Central memory CD8-positive, alpha-beta T cell (primary cell): ENCODE results near the gene CNTNAP5.

Experiments used
- ATAC-seq: fragments of 150-1000 bp; cut with Tn5 transposase; replicated peaks from 2 replicates; pipeline ENCODE4 v1.10.0; 2022; ENCODE audit warnings: mild to moderate bottlenecking, moderate FRiP score, moderate number of reproducible peaks; ENCODE audit not compliant: poor library complexity, severe bottlenecking; ENCODE audit errors: extremely low read depth
- DNase-seq, 2 donors: peaks; one replicate each; pipeline ENCODE4 v3.0.0; 2021; ENCODE audit warnings: low spot score in 2 of 2
- H3K27ac Mint-ChIP-seq: one replicate; pipeline ENCODE4 v1.8.0; 2022; ENCODE audit warnings: low read depth, mild to moderate bottlenecking, moderate library complexity, mixed read lengths
- H3K27me3 Mint-ChIP-seq: one replicate; pipeline ENCODE4 v1.8.0; 2022; ENCODE audit warnings: mixed read lengths
- H3K36me3 Mint-ChIP-seq: one replicate; pipeline ENCODE4 v1.8.0; 2022; ENCODE audit warnings: mild to moderate bottlenecking, moderate library complexity, mixed read lengths; ENCODE audit not compliant: insufficient read depth
- H3K4me1 Mint-ChIP-seq: one replicate; pipeline ENCODE4 v1.8.0; 2022; ENCODE audit warnings: mixed read lengths
- H3K4me3 Mint-ChIP-seq: one replicate; pipeline ENCODE4 v1.8.0; 2022; ENCODE audit warnings: mild to moderate bottlenecking, moderate library complexity, mixed read lengths
- H3K9me3 Mint-ChIP-seq: one replicate; pipeline ENCODE4 v1.8.0; 2022; ENCODE audit warnings: mixed read lengths

Gene CNTNAP5

DNA sequence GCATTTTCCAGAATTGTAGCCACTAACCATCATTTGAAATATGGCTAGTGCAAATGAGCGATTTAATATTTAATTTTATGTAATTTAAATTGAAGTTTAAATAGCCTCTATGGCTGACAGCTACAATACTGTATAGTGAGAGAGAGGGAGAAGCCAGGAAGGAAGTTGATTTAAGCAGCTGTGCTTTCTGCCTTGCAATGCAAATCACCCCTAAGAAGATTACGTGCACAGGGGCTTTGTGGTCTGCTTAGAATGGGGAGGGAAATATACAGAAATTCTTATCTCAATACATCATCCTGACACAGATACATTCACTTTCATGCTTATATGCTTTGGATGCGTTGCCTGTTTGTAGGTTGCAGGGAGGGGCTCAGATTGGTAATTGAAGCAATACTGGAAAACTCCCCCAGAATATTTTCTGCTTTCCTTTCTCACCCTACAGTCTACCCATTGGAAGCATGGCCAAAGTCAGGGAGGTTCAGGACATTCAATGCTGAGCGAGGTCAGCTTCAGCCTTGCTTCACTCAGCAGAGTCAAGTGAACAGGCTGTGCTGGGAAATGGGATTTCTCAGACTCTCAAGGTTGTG lies 674.0 kb downstream of the CNTNAP5 start:
- Mint-ChIP-seq H3K4me3 (no peak overlapping the region), H3K27ac (no peak overlapping the region), H3K27me3 (no peaks in the 10 kb centered on the region), H3K36me3 (no peaks in the 10 kb centered on the region), H3K4me1 (no peaks in the 10 kb centered on the region), H3K9me3 (peaks cover 11% of the 10 kb centered on the region)
- ATAC-seq (no peak), DNase-seq (no peak)

GRCh38 chr2:124702777-124703176 lies 677.7 kb downstream of the CNTNAP5 start:
- peaks cover 21% of the 10 kb centered on the region for H3K9me3 Mint-ChIP-seq
- H3K27ac Mint-ChIP-seq = no peak overlapping the region
- H3K27me3 Mint-ChIP-seq = no peaks in the 10 kb centered on the region
- no peaks in the 10 kb centered on the region for H3K36me3 Mint-ChIP-seq
- H3K4me1 Mint-ChIP-seq = no peaks in the 10 kb centered on the region
- no peak for ATAC-seq
- DNase-seq = no peak
- no peak overlapping the region for H3K4me3 Mint-ChIP-seq

DNA sequence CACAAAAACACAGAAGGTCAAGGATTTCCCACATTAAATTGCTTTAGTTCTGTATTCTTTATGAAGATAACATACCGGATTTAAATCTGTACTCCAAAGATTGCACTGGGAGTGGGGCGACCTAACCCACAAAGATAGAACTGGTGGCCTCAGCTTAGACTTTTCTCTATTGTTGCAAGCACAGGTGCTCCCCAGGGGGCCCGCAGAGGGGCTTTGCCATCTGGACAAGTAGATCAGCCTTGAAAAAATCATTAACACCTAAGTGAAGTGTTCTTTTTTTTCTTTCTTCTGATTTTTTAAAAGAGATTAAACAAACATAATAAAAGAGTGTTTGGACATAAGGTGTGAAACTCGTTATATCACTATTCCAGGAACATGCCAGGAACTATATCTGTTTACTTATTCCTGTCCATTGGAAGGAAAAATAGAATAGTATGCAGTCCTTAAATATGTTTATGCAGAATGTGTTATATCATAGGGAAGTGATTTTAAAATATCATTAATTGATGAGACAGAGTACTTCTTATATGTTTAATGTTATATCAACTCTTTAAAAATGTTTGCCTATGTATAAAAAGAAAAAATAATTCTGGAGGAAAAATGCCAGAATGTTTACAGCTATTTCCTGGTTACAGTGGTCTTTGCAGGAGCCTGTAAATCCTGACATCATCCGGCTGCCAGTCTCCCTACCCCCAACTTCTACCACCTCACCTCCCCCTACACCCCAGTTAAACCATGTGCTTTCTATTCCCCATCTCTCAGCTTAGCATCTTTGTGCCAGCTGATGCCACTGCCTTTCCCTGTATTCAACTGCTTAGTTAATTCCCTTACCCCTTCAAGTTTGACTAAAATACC lies 679.2 kb downstream of the CNTNAP5 start:
- Mint-ChIP-seq H3K27ac (no peak overlapping the region), H3K4me3 (no peak overlapping the region), H3K27me3 (no peaks in the 10 kb centered on the region), H3K36me3 (no peaks in the 10 kb centered on the region), H3K4me1 (no peaks in the 10 kb centered on the region), H3K9me3 (peaks cover 21% of the 10 kb centered on the region)
- ATAC-seq (no peak), DNase-seq (no peak)

DNA sequence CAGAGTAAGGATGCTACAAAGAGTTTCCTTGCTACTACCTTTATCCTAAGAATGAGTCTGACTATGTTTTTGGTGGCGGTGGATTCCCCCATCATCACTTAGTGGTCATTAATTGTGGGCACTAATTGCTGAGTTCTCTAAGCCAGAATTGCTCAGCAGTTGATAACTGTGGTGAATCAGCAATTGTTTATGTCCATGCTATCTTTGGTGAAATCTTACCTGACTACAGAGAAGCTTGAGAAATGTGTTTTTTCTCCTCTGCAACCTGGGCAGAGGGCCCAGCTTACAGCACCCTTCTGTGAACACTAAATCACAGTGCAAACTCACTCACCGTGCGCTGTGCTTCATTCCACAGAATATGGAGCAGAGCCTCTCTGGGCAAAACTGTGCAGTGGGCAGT lies 683.6 kb downstream of the CNTNAP5 start:
- peaks cover 28% of the 10 kb centered on the region for H3K9me3 Mint-ChIP-seq
- no peaks in the 10 kb centered on the region for H3K4me1 Mint-ChIP-seq
- H3K27me3 Mint-ChIP-seq = no peaks in the 10 kb centered on the region
- DNase-seq (no peak), ATAC-seq (no peak)
- H3K27ac Mint-ChIP-seq = no peak overlapping the region
- no peaks in the 10 kb centered on the region for H3K36me3 Mint-ChIP-seq
- no peak overlapping the region for H3K4me3 Mint-ChIP-seq

GRCh38 chr2:124713969-124714368 lies 688.9 kb downstream of the CNTNAP5 start:
- H3K4me3 Mint-ChIP-seq = no peak overlapping the region
- ATAC-seq = no peak
- H3K27ac Mint-ChIP-seq = no peak overlapping the region
- peaks cover 24% of the 10 kb centered on the region for H3K9me3 Mint-ChIP-seq
- H3K4me1 Mint-ChIP-seq = no peaks in the 10 kb centered on the region
- no peaks in the 10 kb centered on the region for H3K36me3 Mint-ChIP-seq
- no peak for DNase-seq
- no peaks in the 10 kb centered on the region for H3K27me3 Mint-ChIP-seq

DNA sequence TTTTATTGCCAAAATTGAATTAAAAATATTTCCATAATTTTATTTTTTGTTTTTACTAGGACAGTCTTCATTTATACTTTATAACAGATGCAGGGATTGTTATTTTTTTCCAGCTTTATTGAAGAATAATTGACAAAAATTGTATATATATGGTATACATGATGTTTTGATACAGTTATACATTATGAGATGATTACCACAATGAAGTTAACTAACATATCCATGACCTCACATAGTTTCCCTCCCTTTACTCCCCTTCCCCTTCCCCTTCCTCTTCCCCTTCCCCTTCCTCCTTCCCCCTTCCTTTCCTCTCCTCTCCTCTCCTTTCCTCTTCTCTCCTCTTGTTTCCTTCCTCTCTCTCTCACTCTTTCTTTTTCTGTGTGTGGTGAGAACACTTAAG lies 700.1 kb downstream of the CNTNAP5 start:
- H3K4me3 Mint-ChIP-seq = no peak overlapping the region
- no peaks in the 10 kb centered on the region for H3K9me3 Mint-ChIP-seq
- H3K27ac Mint-ChIP-seq = no peak overlapping the region
- H3K36me3 Mint-ChIP-seq = no peaks in the 10 kb centered on the region
- no peak for DNase-seq
- no peaks in the 10 kb centered on the region for H3K27me3 Mint-ChIP-seq
- no peak for ATAC-seq
- H3K4me1 Mint-ChIP-seq = no peaks in the 10 kb centered on the region

DNA sequence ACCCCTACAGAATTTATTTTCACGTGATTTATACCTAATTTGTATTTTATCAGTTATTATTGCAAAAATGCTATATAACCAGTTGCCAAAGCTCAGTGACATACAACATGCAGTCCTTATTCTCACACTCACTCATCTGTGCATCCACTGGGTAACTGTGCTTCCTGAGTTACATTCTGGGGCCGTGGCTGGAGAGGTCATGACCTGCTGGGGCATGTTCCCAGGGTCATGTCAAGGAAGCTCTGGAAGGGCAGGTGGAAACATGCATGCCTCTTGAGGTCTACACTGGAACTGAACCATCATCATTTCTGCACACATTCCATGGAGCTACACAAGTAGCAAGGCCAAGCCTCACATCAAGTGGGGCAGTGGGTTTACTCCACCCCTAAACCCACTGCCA lies 715.5 kb downstream of the CNTNAP5 start:
- ATAC-seq (no peak), DNase-seq (no peak)
- no peak overlapping the region for H3K4me3 Mint-ChIP-seq
- peaks cover 10% of the 10 kb centered on the region for H3K9me3 Mint-ChIP-seq
- no peaks in the 10 kb centered on the region for H3K4me1 Mint-ChIP-seq
- no peak overlapping the region for H3K27ac Mint-ChIP-seq
- no peaks in the 10 kb centered on the region for H3K36me3 Mint-ChIP-seq
- no peaks in the 10 kb centered on the region for H3K27me3 Mint-ChIP-seq

DNA sequence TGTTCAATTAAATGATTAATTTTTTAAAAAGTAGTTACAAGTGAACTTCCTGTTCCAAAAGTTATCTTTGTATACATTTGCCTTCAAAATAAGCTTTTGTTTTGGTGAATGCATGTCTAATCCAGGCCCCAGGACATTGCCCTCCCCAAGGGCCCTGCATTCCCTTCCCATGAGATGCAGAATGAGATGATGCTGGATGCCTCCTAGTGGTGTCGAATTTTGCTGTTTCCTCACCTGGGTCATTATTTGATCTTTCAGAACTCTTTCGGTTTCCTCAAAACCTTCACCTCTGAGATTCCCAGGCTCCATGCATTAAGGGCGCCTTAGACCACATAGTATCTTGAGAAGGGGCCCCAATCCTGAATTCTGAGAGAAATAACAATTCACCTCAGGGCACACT lies 728.8 kb downstream of the CNTNAP5 start:
- no peak for ATAC-seq
- DNase-seq = no peak
- no peaks in the 10 kb centered on the region for H3K27me3 Mint-ChIP-seq
- H3K9me3 Mint-ChIP-seq = peaks cover 24% of the 10 kb centered on the region
- H3K27ac Mint-ChIP-seq = no peak overlapping the region
- no peaks in the 10 kb centered on the region for H3K36me3 Mint-ChIP-seq
- no peaks in the 10 kb centered on the region for H3K4me1 Mint-ChIP-seq
- H3K4me3 Mint-ChIP-seq = no peak overlapping the region

DNA sequence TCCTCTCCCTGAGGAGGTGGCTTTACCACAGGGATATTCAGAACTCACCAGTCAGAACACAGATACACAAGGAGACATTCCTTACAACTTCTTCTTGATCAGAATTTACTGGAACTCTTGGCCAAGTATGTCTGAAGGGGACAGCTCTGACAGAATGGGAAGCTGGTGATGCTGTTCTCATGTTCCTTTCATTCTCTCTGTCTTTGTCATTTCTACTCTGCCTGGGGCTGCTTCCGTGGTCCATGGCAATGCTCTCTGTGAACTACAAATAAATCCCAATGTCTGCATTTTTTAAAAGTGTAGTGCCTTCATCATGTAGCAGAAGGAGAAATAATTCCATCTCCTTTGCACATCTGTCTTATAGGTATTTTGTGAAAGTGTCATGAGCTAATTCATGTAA lies 730.3 kb downstream of the CNTNAP5 start:
- Mint-ChIP-seq H3K36me3 (no peaks in the 10 kb centered on the region), H3K4me1 (no peaks in the 10 kb centered on the region), H3K27ac (no peak overlapping the region), H3K4me3 (no peak overlapping the region), H3K27me3 (no peaks in the 10 kb centered on the region), H3K9me3 (peaks cover 13% of the 10 kb centered on the region)
- ATAC-seq (no peak), DNase-seq (no peak)

DNA sequence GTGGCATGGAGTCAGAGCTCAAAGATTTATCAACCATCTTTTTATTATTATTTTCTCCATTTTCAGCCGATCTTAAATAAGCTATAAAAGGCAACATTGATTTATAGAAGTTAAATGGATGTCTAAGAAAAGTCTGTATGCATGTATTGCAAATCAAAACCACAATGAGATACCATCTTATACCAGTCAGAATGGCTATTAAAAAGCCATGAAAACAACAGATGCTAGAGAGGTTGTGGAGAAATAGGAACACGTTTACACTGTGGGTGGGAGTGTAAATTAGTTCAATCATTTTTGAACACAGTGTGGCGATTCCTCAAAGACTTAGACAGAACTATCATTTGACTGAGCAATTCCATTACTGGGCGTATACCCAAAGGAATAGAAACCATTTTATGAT lies 731.0 kb downstream of the CNTNAP5 start:
- Mint-ChIP-seq H3K36me3 (no peaks in the 10 kb centered on the region), H3K4me1 (no peaks in the 10 kb centered on the region), H3K9me3 (peaks cover 13% of the 10 kb centered on the region), H3K27ac (no peak overlapping the region), H3K4me3 (no peak overlapping the region), H3K27me3 (no peaks in the 10 kb centered on the region)
- ATAC-seq (no peak), DNase-seq (no peak)

- Mint-ChIP-seq H3K27me3 (no peaks in the 10 kb centered on the region), H3K4me1 (no peaks in the 10 kb centered on the region), H3K36me3 (peaks cover 2% of the 10 kb centered on the region), H3K9me3 (peaks cover 7% of the 10 kb centered on the region), H3K27ac (no peak overlapping the region), H3K4me3 (no peak overlapping the region)
- ATAC-seq (no peak), DNase-seq (no peak)
Measured at GRCh38 chr2:124762388-124762787, 737.3 kb downstream of the CNTNAP5 start.

DNA sequence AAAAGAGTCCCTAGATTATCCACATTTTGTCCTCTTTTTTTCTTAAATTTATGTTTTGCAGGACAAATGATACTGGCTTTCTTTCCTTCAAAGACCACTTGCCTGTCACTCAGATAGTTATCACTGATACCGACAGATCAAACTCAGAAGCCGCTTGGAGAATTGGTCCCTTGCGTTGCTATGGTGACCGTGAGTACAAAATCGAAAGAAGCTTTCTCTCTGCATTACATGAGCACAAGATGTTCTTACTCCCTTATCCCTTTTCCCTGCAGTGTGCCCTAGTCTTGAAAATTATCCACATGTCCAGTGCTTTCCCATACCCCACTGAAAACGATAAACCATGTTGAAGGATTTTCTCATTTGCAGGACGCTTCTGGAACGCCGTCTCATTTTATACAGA lies 738.5 kb downstream of the CNTNAP5 start:
- ATAC-seq (no peak), DNase-seq (no peak)
- H3K27me3 Mint-ChIP-seq = no peaks in the 10 kb centered on the region
- H3K4me3 Mint-ChIP-seq = no peak overlapping the region
- H3K27ac Mint-ChIP-seq = no peak overlapping the region
- peaks cover 2% of the 10 kb centered on the region for H3K36me3 Mint-ChIP-seq
- H3K4me1 Mint-ChIP-seq = no peaks in the 10 kb centered on the region
- H3K9me3 Mint-ChIP-seq = peaks cover 2% of the 10 kb centered on the region

- DNase-seq (no peak), ATAC-seq (no peak)
- H3K27ac Mint-ChIP-seq = no peak overlapping the region
- peaks cover 23% of the 10 kb centered on the region for H3K9me3 Mint-ChIP-seq
- no peak overlapping the region for H3K4me3 Mint-ChIP-seq
- no peaks in the 10 kb centered on the region for H3K36me3 Mint-ChIP-seq
- H3K4me1 Mint-ChIP-seq = no peaks in the 10 kb centered on the region
- H3K27me3 Mint-ChIP-seq = no peaks in the 10 kb centered on the region
Measured at GRCh38 chr2:124774781-124775180, 749.7 kb downstream of the CNTNAP5 start.
